ENCODE measurements around the gene GALNT18. TPM values are rescaled to one million over a fixed set of nuclear protein-coding genes. Genes with fewer than 3 reads are reported as not detected.

Gene GALNT18
- total RNA-seq, 1 experiment from 2014 or later: not detected

GRCh38 chr11:11408436-11409221 lies 213.2 kb downstream of the GALNT18 start:
- POLR2A ChIA-PET (ENCODE audit: unreplicated experiment): no interaction called here
- TF ChIP-seq EZH2 (IDR thresholded peaks at IDR 0.05; ENCODE audit: low read depth): no peak
- no peak for DNase-seq
- Histone ChIP-seq H3K4me3 (no peak overlapping the region), H3K79me2 (ENCODE audit: low read depth) (no peaks in the 10 kb centered on the region), H3K9me3 (ENCODE audit: insufficient read depth, low read depth) (no peaks in the 10 kb centered on the region), H3K27me3 (ENCODE audit: insufficient read depth, low read depth) (peaks cover 75% of the 10 kb centered on the region), H3K36me3 (ENCODE audit: low read depth) (no peaks in the 10 kb centered on the region), H3K9me2 (ENCODE audit: insufficient read depth) (no peaks in the 10 kb centered on the region), H3F3A (ENCODE audit: insufficient read depth, low read depth) (no peaks in the 10 kb centered on the region), H2AFZ (no peak overlapping the region), H4K20me1 (ENCODE audit: insufficient read depth) (no peaks in the 10 kb centered on the region), H3K4me1 (replicated peaks; ENCODE audit: insufficient read depth) (no peaks in the 10 kb centered on the region), H3K27ac (no peak overlapping the region), H3K4me2 (no peak overlapping the region)
- CTCF ChIA-PET: no interaction called here
- no TSS peak for BruUV-seq (replicated peaks)
- intact Hi-C loops (cut with micrococcal nuclease; ENCODE audit: unreplicated experiment): no loop called here

GRCh38 chr11:11407763-11408084 lies 214.1 kb downstream of the GALNT18 start:
- H3K4me1 ChIP-seq (replicated peaks; ENCODE audit: insufficient read depth): no peaks in the 10 kb centered on the region
- POLR2A ChIA-PET (ENCODE audit: unreplicated experiment): no interaction called here
- CTCF ChIA-PET: no interaction called here
- no peaks in the 10 kb centered on the region for H4K20me1 ChIP-seq (ENCODE audit: insufficient read depth)
- no peak overlapping the region for H3K27ac ChIP-seq
- intact Hi-C loops (cut with micrococcal nuclease; ENCODE audit: unreplicated experiment): no loop called here
- no peaks in the 10 kb centered on the region for H3K9me3 ChIP-seq (ENCODE audit: insufficient read depth, low read depth)
- TF ChIP-seq CTCF (conservative IDR thresholded peaks at IDR 0.05) (no peak), EZH2 (IDR thresholded peaks at IDR 0.05; ENCODE audit: low read depth) (no peak)
- no peaks in the 10 kb centered on the region for H3K9me2 ChIP-seq (ENCODE audit: insufficient read depth)
- no peak overlapping the region for H2AFZ ChIP-seq
- no peaks in the 10 kb centered on the region for H3F3A ChIP-seq (ENCODE audit: insufficient read depth, low read depth)
- H3K4me2 ChIP-seq: no peak overlapping the region
- no peak overlapping the region for H3K4me3 ChIP-seq
- H3K27me3 ChIP-seq (ENCODE audit: insufficient read depth, low read depth): peaks cover 78% of the 10 kb centered on the region
- H3K79me2 ChIP-seq (ENCODE audit: low read depth): no peaks in the 10 kb centered on the region
- no peak for DNase-seq
- no TSS peak for BruUV-seq (replicated peaks)
- no peaks in the 10 kb centered on the region for H3K36me3 ChIP-seq (ENCODE audit: low read depth)

GRCh38 chr11:11407065-11407762 lies 214.6 kb downstream of the GALNT18 start:
- TF ChIP-seq EZH2 (IDR thresholded peaks at IDR 0.05; ENCODE audit: low read depth) (no peak), CTCF (conservative IDR thresholded peaks at IDR 0.05) (no peak)
- ChIA-PET POLR2A (ENCODE audit: unreplicated experiment) (no interaction called here), CTCF (no interaction called here)
- H3K36me3 ChIP-seq (ENCODE audit: low read depth): no peaks in the 10 kb centered on the region
- no peaks in the 10 kb centered on the region for H3K9me2 ChIP-seq (ENCODE audit: insufficient read depth)
- no peak overlapping the region for H3K4me2 ChIP-seq
- intact Hi-C loops (cut with micrococcal nuclease; ENCODE audit: unreplicated experiment): no loop called here
- H3K79me2 ChIP-seq (ENCODE audit: low read depth): no peaks in the 10 kb centered on the region
- H3K27me3 ChIP-seq (ENCODE audit: insufficient read depth, low read depth): peaks cover 79% of the 10 kb centered on the region
- no peak overlapping the region for H3K4me3 ChIP-seq
- no TSS peak for BruUV-seq (replicated peaks)
- H3K9me3 ChIP-seq (ENCODE audit: insufficient read depth, low read depth): no peaks in the 10 kb centered on the region
- no peaks in the 10 kb centered on the region for H4K20me1 ChIP-seq (ENCODE audit: insufficient read depth)
- no peak overlapping the region for H2AFZ ChIP-seq
- no peak for DNase-seq
- H3F3A ChIP-seq (ENCODE audit: insufficient read depth, low read depth): no peaks in the 10 kb centered on the region
- no peaks in the 10 kb centered on the region for H3K4me1 ChIP-seq (replicated peaks; ENCODE audit: insufficient read depth)
- H3K27ac ChIP-seq: no peak overlapping the region
